KMS-11 (cell line): Measurements from ENCODE around the gene SERP2.

Experiments
- H2AFZ ChIP-seq: fragments of 200-600 bp; sonication (generic); 2 replicates; pipeline ENCODE4 v1.6.1; 2016; ENCODE audit warnings: antibody characterized with exemption, mixed run types, low read depth
- H3K27ac ChIP-seq: fragments of 200-600 bp; sonication (generic); 2 replicates; pipeline ENCODE4 v1.6.1; 2016; ENCODE audit warnings: mild to moderate bottlenecking, mixed run types
- H3K27me3 ChIP-seq: fragments of 200-600 bp; sonication (generic); 2 replicates; pipeline ENCODE4 v1.6.1; 2017; ENCODE audit warnings: mild to moderate bottlenecking, low read depth, mixed run types, moderate library complexity; ENCODE audit not compliant: insufficient read depth
- H3K36me3 ChIP-seq: fragments of 200-600 bp; sonication (generic); 2 replicates; pipeline ENCODE4 v1.6.1; 2017; ENCODE audit warnings: mild to moderate bottlenecking, mixed run types; ENCODE audit not compliant: insufficient read depth
- H3K4me1 ChIP-seq: fragments of 200-600 bp; sonication (generic); 2 replicates; pipeline ENCODE4 v1.6.1; 2016; ENCODE audit warnings: mild to moderate bottlenecking, low read depth, mixed run types; ENCODE audit not compliant: poor library complexity, severe bottlenecking
- H3K4me2 ChIP-seq: fragments of 200-600 bp; sonication (generic); 2 replicates; pipeline ENCODE4 v1.7.0; 2016; ENCODE audit warnings: mild to moderate bottlenecking, mixed run types
- H3K4me3 ChIP-seq: fragments of 200-600 bp; sonication (generic); IDR thresholded peaks from 2 replicates; pipeline ENCODE4 v1.6.1; 2017; ENCODE audit warnings: low read depth, low read length, mixed read lengths; ENCODE audit not compliant: insufficient read depth
- H3K79me2 ChIP-seq: fragments of 200-600 bp; sonication (generic); 2 replicates; pipeline ENCODE4 v1.6.1; 2016; ENCODE audit warnings: low read depth, mixed run types; ENCODE audit not compliant: insufficient read depth
- H3K9ac ChIP-seq: fragments of 200-600 bp; sonication (generic); 2 replicates; pipeline ENCODE4 v1.6.1; 2016; ENCODE audit warnings: mild to moderate bottlenecking, mixed run types
- H4K20me1 ChIP-seq: fragments of 200-600 bp; sonication (generic); 2 replicates; pipeline ENCODE4 v1.6.1; 2016; ENCODE audit warnings: mild to moderate bottlenecking, mixed run types; ENCODE audit not compliant: insufficient read depth
- TF ChIP-seq, protein P1 (sequence below): fragments of 200-600 bp; sonication (generic); conservative IDR thresholded peaks from 2 replicates; pipeline ENCODE4 v1.6.1; 2017; ENCODE audit warnings: low read depth, mild to moderate bottlenecking, antibody characterized with exemption, low read length, moderate library complexity, mixed read lengths

The SERP2 gene

DNA sequence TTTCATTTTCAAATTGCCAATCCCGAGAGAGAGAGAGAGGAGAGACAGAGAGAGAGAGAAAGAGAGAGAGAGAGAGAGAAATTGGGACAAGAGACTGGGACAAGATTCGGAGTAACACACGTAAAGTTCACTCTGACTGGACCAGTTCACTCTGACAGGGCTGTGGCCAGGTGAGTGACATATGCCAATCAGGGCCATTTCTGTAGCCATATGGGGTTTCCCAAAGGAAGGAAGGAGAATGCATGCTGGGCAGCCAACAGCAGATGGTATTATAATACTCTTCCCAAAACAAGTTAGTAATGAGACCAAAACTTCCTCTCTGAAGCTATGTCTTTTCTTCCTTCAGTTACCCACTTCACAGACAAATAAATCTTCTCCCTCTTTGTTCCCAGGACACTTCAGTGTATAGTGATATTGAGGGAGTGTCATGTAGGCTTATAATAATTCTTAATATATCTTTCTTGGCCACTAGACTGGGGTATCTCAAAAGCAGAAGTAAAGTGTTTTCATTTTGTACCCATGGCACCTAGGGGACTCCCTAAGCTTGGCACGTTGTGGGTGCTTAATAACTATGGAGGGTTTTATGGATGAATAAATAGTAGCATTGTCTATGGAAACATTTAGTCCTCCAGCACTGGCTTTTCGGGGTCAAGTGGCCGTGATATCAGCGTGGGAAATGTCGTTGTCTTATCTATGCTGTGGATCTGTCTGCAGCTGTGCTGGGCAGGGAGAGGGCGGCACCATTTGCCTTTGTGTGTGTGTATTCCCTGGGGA is 51.6 kb downstream of the SERP2 start:
- Histone ChIP-seq H4K20me1 (no peaks in the 10 kb centered on the region), H3K27ac (no peak overlapping the region), H3K4me1 (peaks cover 27% of the 10 kb centered on the region), H2AFZ (no peak overlapping the region), H3K9ac (no peak overlapping the region), H3K4me3 (no peak overlapping the region), H3K79me2 (no peaks in the 10 kb centered on the region), H3K4me2 (no peak overlapping the region), H3K36me3 (no peaks in the 10 kb centered on the region), H3K27me3 (no peaks in the 10 kb centered on the region)
- TF ChIP-seq, protein P1, sequence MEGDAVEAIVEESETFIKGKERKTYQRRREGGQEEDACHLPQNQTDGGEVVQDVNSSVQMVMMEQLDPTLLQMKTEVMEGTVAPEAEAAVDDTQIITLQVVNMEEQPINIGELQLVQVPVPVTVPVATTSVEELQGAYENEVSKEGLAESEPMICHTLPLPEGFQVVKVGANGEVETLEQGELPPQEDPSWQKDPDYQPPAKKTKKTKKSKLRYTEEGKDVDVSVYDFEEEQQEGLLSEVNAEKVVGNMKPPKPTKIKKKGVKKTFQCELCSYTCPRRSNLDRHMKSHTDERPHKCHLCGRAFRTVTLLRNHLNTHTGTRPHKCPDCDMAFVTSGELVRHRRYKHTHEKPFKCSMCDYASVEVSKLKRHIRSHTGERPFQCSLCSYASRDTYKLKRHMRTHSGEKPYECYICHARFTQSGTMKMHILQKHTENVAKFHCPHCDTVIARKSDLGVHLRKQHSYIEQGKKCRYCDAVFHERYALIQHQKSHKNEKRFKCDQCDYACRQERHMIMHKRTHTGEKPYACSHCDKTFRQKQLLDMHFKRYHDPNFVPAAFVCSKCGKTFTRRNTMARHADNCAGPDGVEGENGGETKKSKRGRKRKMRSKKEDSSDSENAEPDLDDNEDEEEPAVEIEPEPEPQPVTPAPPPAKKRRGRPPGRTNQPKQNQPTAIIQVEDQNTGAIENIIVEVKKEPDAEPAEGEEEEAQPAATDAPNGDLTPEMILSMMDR = no peak

DNA sequence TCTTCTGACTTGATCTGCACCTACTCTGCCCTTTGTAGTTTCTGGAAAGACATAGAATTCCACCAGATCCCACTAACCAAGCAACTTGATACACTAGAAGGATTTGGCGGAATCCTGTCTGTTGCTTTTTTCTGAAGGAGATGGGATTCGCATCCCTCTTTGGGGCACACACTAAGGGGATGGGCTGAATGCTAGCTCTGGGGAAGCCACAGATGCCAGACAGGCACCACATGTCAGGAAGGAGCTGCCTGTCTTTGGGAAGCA is 52.1 kb downstream of the SERP2 start:
- no peak overlapping the region for H3K4me3 ChIP-seq
- H3K9ac ChIP-seq = no peak overlapping the region
- no peaks in the 10 kb centered on the region for H3K27me3 ChIP-seq
- H3K4me1 ChIP-seq = peaks cover 27% of the 10 kb centered on the region
- no peaks in the 10 kb centered on the region for H4K20me1 ChIP-seq
- H2AFZ ChIP-seq = no peak overlapping the region
- no peaks in the 10 kb centered on the region for H3K79me2 ChIP-seq
- H3K36me3 ChIP-seq = no peaks in the 10 kb centered on the region
- no peak overlapping the region for H3K27ac ChIP-seq
- TF ChIP-seq, protein P1 = no peak
- H3K4me2 ChIP-seq = no peak overlapping the region

DNA sequence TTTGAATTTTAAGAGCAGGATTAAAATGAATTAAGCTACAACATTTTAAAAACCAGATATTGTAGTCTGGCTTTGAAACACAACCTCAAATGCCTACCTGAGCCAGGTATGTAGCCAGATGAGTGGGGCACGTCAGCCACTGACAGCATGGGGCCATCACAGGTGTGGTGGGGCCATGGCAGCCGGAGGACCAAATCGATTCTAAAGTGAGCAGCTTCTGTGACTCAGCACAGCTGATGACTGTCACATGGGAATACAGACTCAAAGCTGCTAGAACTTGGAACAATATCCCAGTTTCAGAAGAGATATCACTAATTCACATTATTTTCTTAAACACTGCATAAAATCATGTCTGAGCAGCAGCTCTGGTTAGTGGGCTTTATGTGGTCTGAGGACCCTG is 52.8 kb downstream of the SERP2 start:
- H4K20me1 ChIP-seq = no peaks in the 10 kb centered on the region
- H3K4me1 ChIP-seq = peaks cover 27% of the 10 kb centered on the region
- TF ChIP-seq, protein P1 = no peak
- no peaks in the 10 kb centered on the region for H3K36me3 ChIP-seq
- no peak overlapping the region for H3K9ac ChIP-seq
- H3K27me3 ChIP-seq = no peaks in the 10 kb centered on the region
- H3K4me3 ChIP-seq = no peak overlapping the region
- H3K79me2 ChIP-seq = no peaks in the 10 kb centered on the region
- H3K27ac ChIP-seq = no peak overlapping the region
- H3K4me2 ChIP-seq = no peak overlapping the region
- H2AFZ ChIP-seq = no peak overlapping the region

DNA sequence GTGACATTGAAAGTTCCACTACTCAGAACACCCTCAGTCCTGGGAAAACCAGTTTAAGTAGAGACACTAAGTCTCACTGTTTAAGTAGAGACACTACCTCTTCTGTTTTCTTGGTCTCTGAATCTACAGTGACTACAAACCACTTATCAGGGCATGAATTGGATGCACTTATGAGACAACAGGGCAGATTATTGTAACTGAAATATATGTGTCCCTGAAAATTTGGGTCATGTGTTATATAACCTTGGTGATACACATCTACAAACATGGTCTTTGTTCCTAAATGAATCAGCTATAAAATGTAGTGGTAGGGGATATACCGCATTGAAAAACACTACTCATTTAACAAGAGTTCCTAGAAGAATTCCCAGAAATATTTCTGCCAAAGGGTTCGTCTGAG is 55.7 kb downstream of the SERP2 start:
- Histone ChIP-seq H3K4me2 (no peak overlapping the region), H3K4me1 (peaks cover 2% of the 10 kb centered on the region), H4K20me1 (no peaks in the 10 kb centered on the region), H3K9ac (no peak overlapping the region), H3K27me3 (no peaks in the 10 kb centered on the region), H2AFZ (no peak overlapping the region), H3K4me3 (no peak overlapping the region), H3K79me2 (no peaks in the 10 kb centered on the region), H3K27ac (no peak overlapping the region), H3K36me3 (no peaks in the 10 kb centered on the region)
- TF ChIP-seq, protein P1 = no peak
